Smooth muscle cell (in vitro differentiated cells): ENCODE results near the gene PLEKHM3. TPM values are rescaled to one million over a fixed set of nuclear protein-coding genes. Genes with fewer than 3 reads are reported as not detected.

ENCODE experiments used
- DNase-seq: peaks from one replicate; lab custom pipeline; 2025; ENCODE audit not compliant: unreplicated experiment; lab: John Stamatoyannopoulos, UW
- H2AFZ ChIP-seq: fragments of 200-600 bp; sonication (generic); 2 replicates; pipeline ENCODE4 v1.6.0; 2016; ENCODE audit warnings: antibody characterized with exemption, low read depth, mild to moderate bottlenecking
- H3F3A ChIP-seq: fragments of 200-600 bp; sonication (generic); 2 replicates; pipeline ENCODE4 v1.6.0; 2017; ENCODE audit warnings: antibody characterized with exemption, low read depth
- H3K27ac ChIP-seq: fragments of 200-600 bp; sonication (generic); 2 replicates; pipeline ENCODE4 v1.5.1; 2016; ENCODE audit warnings: low read depth, mild to moderate bottlenecking
- H3K27me3 ChIP-seq: fragments of 200-600 bp; sonication (generic); 2 replicates; pipeline ENCODE4 v1.6.1; 2016; ENCODE audit warnings: low read depth, mild to moderate bottlenecking
- H3K36me3 ChIP-seq: fragments of 200-600 bp; sonication (generic); 2 replicates; pipeline ENCODE4 v1.5.1; 2016; ENCODE audit warnings: low read depth
- H3K4me1 ChIP-seq: fragments of 200-600 bp; sonication (generic); 2 replicates; pipeline ENCODE4 v1.5.1; 2016; ENCODE audit warnings: low read depth
- H3K4me2 ChIP-seq: fragments of 200-600 bp; sonication (generic); 2 replicates; pipeline ENCODE4 v1.6.0; 2016; ENCODE audit warnings: mild to moderate bottlenecking
- H3K4me3 ChIP-seq: fragments of 200-600 bp; sonication (generic); 2 replicates; pipeline ENCODE4 v1.5.1; 2016; ENCODE audit warnings: mild to moderate bottlenecking
- H3K79me2 ChIP-seq: fragments of 200-600 bp; sonication (generic); 2 replicates; pipeline ENCODE4 v1.6.0; 2016; ENCODE audit warnings: low read depth, mild to moderate bottlenecking
- H3K9ac ChIP-seq: fragments of 200-600 bp; sonication (generic); 2 replicates; pipeline ENCODE4 v1.6.0; 2016; ENCODE audit warnings: low read depth
- H3K9me3 ChIP-seq: fragments of 200-600 bp; sonication (generic); replicated peaks from 2 replicates; pipeline ENCODE4 v1.5.1; 2016; ENCODE audit warnings: low read depth
- H4K20me1 ChIP-seq: fragments of 200-600 bp; sonication (generic); 2 replicates; pipeline ENCODE4 v1.6.0; 2016; ENCODE audit warnings: low read depth
- CTCF ChIP-seq: fragments of 200-600 bp; sonication (generic); IDR thresholded peaks from 2 replicates; pipeline ENCODE4 v1.5.1; 2017; ENCODE audit warnings: borderline replicate concordance, mild to moderate bottlenecking, antibody characterized with exemption; ENCODE audit not compliant: insufficient read depth, poor library complexity, severe bottlenecking
- WGBS: methylation state at CpG from one replicate; pipeline ENCODE4 v1.1.7; 2016; ENCODE audit warnings: low lambda C conversion rate; 5-methylcytosine and 5-hydroxymethylcytosine counted together
- polyA plus RNA-seq: library from polyadenylated mRNA; unstranded; fragments of >200 nt; fragmentation: Nextera tagmentation; extraction: Ambion mirVana; gene quantifications from 2 replicates; pipeline ENCODE4 v1.2.1, GENCODE V29; 2016
- total RNA-seq: library from RNA; depleted of rRNA; stranded (reverse); fragments of >200 nt; gene quantifications from 2 replicates; pipeline ENCODE4 v1.2.3, GENCODE V29; 2014

PLEKHM3 gene
- total and polyA plus RNA-seq, 2 experiments from 2014 or later = 3.8 to 10.3 TPM

- Histone ChIP-seq H3K36me3 (no peaks in the 10 kb centered on the region), H3K9me3 (no peaks in the 10 kb centered on the region), H3K27me3 (no peaks in the 10 kb centered on the region), H3K4me2 (no peak overlapping the region), H3K4me3 (no peak overlapping the region), H4K20me1 (no peaks in the 10 kb centered on the region), H3K79me2 (no peaks in the 10 kb centered on the region), H3K27ac (no peak overlapping the region), H2AFZ (no peak overlapping the region), H3K4me1 (peaks cover 23% of the 10 kb centered on the region), H3F3A (no peaks in the 10 kb centered on the region), H3K9ac (no peak overlapping the region)
- 98% methylated on average over 3 of the region's 3 CpGs for WGBS
- no peak for DNase-seq
- TF ChIP-seq CTCF = no peak
These were observed 172.5 kb downstream of the PLEKHM3 start for GRCh38 chr2:207852791-207853190.

GRCh38 chr2:207849443-207849842, 175.9 kb downstream of the PLEKHM3 start:
- H3K4me1 ChIP-seq = peaks cover 28% of the 10 kb centered on the region

GRCh38 chr2:207848545-207848928, 176.8 kb downstream of the PLEKHM3 start:
- no peak overlapping the region for H3K27ac ChIP-seq
- H3K4me3 ChIP-seq = no peak overlapping the region
- TF ChIP-seq CTCF = no peak
- H3K4me1 ChIP-seq = peaks cover 28% of the 10 kb centered on the region
- no peaks in the 10 kb centered on the region for H3K36me3 ChIP-seq
- H4K20me1 ChIP-seq = no peaks in the 10 kb centered on the region
- no peaks in the 10 kb centered on the region for H3F3A ChIP-seq
- H3K27me3 ChIP-seq = no peaks in the 10 kb centered on the region
- WGBS = 92% methylated on average over 4 of the region's 4 CpGs
- H3K9ac ChIP-seq = no peak overlapping the region
- no peaks in the 10 kb centered on the region for H3K9me3 ChIP-seq
- DNase-seq = no peak
- H3K79me2 ChIP-seq = no peaks in the 10 kb centered on the region
- H2AFZ ChIP-seq = no peak overlapping the region
- no peak overlapping the region for H3K4me2 ChIP-seq

More at GRCh38 chr2:207849443-207849842, 175.9 kb downstream of the PLEKHM3 start:
- Histone ChIP-seq H3K9ac (no peak overlapping the region), H3K36me3 (no peaks in the 10 kb centered on the region), H3K9me3 (no peaks in the 10 kb centered on the region), H3K79me2 (no peaks in the 10 kb centered on the region), H3K27ac (no peak overlapping the region), H2AFZ (no peak overlapping the region), H4K20me1 (no peaks in the 10 kb centered on the region), H3K4me2 (no peak overlapping the region), H3F3A (no peaks in the 10 kb centered on the region), H3K4me3 (no peak overlapping the region), H3K27me3 (no peaks in the 10 kb centered on the region)
- DNase-seq = no peak
- no peak for TF ChIP-seq CTCF
- 80% methylated on average over 1 of the region's 1 CpG for WGBS

GRCh38 chr2:207847807-207848544, 177.4 kb downstream of the PLEKHM3 start:
- DNase-seq = no peak

More at GRCh38 chr2:207847807-207848544, 177.4 kb downstream of the PLEKHM3 start:
- no peaks in the 10 kb centered on the region for H3K79me2 ChIP-seq
- H3K9ac ChIP-seq = no peak overlapping the region
- TF ChIP-seq CTCF = no peak
- no peak overlapping the region for H3K4me3 ChIP-seq
- H3K9me3 ChIP-seq = no peaks in the 10 kb centered on the region
- 69% methylated on average over 4 of the region's 4 CpGs for WGBS
- no peaks in the 10 kb centered on the region for H3F3A ChIP-seq
- H4K20me1 ChIP-seq = no peaks in the 10 kb centered on the region
- H3K27me3 ChIP-seq = no peaks in the 10 kb centered on the region
- H3K36me3 ChIP-seq = no peaks in the 10 kb centered on the region
- no peak overlapping the region for H3K27ac ChIP-seq
- H3K4me2 ChIP-seq = no peak overlapping the region
- H3K4me1 ChIP-seq = peaks cover 28% of the 10 kb centered on the region
- H2AFZ ChIP-seq = no peak overlapping the region
